CD4-positive, alpha-beta T cell treated with Interleukin-17A for 4 hours (primary cell): Measurements from ENCODE around the gene LCN1.
"Not testable (repeated sequence)": the region's sequence is repeated elsewhere in the genome, so short reads cannot be mapped to it uniquely, and the experiment has no call there.

Experiments
- DNase-seq: peaks from one replicate; pipeline ENCODE4 v3.0.0-alpha.2; 2020; ENCODE audit warnings: mixed read lengths

Gene LCN1

DNA sequence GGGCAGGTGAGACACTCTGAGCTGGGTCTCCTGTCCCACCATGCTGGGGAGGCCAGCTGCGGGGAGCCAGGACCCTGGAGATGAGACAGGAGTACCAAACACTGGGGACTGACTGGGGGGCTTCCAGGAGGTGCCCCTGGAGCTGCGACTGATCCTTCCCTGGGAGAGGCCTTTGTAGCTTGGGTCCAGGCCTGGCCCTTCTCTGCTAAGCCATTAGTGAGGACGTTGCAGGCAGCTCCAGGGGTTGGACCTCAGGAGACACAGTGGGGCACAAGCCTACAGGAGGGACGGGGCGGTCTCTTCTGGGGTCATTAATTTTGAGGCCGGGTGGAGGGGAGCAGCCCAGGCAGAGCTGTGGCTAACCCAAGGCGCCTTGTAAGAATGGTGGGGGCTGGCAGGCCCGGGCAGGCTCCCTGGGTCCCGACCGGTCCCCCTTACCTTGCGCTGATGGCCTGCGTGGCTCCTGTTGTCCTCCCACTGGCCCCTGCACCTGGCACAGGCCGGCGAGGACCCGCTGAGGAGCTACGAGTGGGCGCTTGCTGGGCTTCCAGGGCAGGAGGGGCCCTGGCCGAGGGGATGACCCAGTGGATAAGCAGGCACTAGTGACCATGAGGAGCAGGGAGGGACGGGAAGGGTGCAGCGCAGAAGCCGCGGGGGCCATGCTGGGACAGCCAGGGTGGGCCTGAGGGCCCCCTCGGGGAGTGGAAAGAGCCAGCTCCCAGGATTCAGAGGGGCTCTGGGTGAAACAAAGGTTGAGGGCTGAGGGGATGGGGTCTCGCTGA, 15.6 kb upstream of the LCN1 start:
- DNase-seq, result no peak

DNA sequence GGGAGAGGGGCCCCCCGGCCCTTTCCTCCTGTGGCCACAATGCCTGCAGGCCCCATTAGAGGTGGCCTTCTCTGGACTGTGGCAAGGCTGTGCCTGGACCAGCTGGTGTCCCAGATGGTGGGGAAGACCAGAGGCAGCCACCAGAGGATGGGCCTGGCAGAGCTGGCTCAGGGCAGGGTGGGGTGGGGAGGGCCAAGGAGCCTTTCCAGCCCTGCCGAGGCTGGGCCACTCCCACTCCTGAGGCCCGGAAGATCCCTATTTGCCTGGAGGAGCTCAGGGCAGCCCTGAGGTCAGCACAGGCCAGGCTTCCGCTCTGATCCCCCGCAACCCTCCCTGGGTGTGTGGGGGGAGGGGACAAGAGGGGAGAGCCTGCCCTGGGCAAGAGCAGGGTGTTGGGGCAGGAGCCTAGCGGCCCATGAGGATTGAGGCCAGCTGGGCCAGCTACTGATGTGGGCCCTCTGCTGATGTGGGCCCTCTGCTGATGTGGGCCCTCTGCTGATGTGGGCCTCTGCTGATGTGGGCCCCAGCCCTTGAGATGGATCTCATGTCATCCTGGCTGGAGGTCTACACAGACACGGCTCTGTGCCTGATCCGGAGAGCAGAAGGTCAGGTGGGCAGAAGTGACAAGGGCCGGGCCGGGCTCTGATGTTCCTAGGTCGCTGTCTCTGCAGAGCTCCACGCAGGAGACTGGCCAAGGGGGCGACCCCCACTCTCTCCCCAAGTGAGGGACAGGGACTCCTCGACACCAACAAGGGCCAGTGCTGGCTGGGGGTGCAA, 14.7 kb upstream of the LCN1 start:
- DNase-seq, result no peak

DNA sequence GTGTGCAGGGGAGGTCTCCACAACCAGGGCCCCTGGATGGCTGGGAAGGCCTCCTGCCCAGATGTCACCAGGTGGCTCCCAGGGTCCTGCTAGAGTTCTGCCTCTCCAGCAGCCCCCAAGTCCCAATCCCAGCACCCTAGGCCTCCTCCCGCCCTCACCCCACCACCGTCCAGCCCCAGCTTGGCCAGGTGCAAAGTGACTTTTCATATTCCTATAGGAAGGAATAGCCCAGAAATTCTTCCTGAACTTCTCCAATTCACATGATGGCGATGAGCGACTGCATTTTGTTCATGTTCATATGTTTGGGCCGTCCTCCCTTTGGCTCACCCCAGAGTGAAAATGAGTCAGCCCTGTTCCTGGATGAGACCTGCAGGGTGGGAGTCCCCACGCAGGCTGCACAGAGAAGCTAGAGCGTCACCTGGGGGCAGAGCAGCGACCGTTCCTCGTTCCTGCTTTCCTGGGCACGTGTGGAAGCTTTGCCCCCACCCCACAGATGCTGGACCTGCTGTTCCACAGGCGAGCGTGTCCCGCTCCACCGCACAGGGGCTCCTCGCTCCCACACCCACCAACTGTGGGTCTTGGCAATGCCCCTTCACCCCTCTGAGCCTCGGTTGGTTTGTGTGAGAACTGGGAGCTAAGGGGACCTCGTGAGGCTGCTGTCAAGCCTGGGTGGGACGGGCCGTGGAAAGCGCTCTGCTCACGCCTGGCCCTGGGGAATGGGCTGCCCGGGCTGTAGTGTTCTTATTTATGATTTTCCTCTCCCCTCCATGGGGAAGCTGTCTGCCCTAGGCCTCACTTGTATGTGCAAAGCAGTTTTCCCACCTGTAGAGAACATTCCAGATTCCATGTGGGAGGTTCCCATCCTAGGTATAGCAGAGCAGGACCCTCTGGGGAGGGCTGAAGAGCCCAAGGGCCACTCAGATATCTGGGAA, 13.9 kb upstream of the LCN1 start:
- DNase-seq, result no peak

DNA sequence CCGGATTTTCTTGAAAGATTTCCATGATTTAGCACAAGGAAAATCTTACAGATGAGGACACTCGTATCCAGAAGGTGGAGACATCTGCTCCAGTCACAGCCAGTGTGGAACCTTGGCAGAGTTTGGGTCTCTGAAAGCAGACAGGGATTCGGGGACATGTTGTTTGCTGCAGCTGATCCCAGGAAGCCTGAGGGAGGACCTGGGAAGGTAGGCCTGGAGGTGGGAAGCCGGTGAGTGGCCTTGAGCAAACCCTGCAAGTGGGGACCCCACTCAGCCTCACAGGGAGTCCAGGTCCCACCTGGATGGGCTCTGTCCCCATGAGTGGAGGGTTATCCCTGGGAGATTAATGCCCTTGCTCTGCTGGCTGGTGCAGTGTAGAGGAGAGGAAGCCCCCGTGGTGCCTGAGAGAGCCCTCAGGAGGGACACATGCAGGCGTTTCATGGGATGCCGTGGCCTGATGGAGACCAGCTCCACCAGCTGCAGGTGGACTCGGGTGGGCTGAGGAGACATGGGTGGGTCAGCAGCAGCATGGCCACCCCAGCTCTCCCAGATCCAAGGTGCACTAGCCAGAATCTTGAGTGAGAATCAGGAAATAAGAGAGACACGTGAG, 12.9 kb upstream of the LCN1 start:
- no peak for DNase-seq

DNA sequence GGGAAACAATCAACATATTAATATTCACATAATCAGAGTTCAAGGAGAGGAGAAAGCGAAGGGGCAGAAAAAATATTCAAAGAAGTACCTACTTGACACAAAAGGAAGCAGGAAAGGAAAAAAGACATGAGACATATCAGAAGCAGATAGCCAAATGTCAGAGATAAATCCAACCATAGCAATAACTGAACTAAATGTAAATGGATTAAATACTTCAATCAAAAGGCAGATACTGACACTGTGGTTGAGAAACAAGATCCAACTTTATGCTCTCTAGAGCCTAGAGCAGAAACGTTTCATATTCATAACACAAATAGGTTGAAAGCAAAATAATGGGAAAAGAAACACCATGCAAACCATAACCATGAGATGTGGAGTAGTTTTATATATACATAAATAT, 11.8 kb upstream of the LCN1 start:
- DNase-seq, result no peak

DNA sequence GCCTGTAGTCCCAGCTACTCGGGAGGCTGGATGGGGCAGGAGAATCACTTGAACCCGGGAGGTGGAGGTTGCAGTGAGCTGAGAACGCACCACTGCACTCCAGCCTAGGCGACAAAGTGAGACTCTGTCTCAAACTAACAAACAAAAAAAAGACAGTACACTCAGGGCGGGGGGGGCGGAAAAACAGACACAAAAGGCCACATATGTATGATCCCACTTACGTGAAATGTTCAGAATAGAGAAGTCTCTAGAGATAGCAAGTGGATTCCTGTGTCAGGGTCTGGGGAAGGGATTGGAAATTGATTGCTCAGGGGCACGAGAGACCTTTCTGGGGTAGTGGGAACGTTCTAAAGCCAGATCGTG, 9.0 kb upstream of the LCN1 start:
- no peak for DNase-seq

DNA sequence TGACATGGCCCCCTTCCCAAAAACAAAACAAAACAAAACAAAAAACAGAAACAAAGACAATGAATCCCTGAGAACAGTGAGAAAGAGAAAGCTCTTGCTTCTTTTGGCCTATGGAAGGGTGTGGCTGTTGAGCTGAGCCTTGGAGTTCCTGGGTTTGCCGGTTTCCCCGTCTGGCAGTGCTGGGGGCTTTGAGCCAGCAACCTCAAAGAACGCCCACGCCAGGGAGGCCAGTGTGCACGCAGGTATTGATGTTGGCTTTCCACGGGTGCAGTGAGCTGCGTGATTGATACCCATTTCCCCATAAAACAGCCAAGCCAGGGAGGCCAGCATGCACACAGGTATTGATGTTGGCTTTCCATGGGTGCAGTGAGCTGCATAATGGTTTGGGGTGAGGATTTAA, 8.3 kb upstream of the LCN1 start:
- no peak for DNase-seq

DNA sequence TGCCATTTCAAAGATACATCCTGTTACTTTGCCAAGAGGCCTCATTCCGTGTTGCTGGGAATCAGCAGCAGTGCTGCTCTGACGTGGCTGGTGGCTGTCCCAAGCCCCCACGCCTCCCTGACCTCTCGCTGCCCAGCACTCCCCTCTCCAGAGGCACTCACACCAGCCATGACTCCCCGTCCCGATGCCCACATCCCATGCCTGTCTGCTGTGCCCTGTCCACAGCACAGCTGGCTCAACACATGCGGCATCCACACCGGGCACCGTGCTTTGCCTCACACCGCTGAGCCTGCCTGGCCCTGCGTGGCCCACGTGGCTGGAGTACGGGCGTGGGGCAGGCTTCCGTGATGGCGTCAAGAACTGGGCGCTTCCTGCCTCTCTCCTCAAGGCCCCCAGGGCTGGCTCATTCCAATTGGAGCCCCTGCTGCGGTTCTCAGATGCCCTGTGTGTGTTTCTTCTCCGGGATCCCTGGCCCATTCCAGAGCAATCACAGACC, 7.8 kb upstream of the LCN1 start:
- DNase-seq, result no peak

DNA sequence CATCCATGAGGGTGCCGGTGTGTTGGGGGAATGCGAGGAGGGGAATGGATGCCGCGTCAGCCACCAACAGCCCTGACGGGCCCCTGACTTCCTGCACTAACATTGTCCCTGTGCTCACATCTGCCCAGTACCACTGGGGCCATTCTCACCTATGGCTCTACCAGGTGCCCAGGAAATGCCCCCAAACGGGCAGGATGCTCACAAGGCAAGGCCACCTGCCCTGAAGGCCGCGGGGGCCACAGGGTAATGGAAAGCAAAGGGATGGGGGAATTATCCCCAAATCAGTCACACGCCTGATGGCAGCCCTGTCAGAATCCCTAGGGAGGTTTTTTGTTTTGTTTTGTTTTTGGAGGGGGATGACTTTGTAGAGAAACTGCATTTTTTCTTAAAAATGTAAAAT, 7.3 kb upstream of the LCN1 start:
- not testable (repeated sequence) for DNase-seq

DNA sequence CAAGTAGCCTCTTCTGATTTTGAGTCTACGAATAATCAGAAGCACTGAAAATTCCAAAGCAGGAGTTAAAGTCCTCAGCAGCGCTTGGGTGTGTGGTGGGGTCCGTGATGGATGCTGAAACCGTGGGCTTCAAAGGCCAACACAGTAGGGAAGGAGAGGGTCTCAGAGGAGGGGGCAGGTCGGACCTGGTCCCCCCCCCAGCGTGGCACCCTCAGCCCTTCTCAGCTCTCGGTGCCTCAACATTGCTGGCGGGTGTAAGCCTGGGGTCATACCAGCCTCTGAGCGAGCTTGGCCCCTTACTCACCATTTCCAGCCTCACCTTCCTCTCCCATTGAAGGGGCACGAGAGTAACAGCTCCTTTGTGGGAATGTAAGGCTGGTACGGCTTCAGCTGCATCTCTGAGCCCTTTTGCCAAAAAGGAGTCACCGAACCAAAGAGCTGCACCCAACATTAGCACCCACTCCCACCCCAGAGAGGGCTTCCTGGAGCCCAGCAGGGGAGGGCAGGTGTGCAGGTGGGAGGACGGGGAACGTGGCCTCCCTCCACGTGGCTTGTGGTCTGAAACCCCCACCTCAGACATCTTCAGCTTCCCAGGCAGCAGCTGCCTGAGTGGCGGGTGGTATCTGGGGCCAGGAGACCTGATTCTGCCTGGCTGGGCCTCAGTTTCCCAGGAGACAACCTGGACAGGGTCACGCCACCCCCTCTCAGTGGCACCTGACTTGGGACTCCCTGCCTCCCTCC, 6.7 kb upstream of the LCN1 start:
- DNase-seq, result no peak

DNA sequence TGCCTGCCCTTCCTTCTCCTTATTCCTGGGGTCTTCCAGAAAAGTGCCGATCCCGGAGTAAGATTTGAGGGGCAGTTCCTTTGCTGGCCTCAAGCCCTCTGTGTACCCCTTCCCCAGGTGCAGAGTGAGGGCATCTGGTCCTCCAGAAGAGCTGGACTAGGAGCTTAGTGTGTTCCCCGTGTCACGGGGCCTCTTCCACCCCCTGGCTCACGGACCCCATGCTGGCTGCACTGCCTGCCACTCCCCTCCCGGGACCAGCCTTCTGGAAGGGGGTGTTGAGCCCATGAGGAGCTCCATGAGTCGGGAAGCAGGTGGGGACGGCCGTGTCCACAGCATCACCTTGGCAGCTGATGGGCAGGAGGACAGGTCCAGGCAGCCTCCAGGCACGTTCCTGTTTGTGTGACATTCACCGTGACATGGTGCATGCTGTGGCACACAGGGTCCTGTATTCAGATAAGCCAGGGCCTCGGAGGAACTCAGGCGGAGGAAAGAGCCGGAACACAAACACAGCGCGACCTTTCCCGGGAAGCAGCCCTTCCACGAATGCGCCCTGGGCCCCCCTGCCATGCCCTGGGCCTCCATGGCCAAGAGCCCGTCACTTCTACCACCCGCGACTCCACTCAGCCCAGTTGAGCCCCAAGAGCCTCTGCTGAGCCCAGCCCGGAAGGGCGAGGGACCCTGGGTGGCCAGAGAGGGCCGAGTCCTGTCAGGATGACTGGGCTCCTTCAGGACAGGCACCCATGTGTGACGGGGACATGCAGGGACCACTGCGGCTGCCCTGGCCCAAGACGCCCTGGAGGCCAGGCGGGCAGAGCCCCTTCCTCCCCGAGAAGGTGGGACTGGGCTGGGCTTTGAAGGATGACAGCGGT, 5.9 kb upstream of the LCN1 start:
- DNase-seq, result no peak

DNA sequence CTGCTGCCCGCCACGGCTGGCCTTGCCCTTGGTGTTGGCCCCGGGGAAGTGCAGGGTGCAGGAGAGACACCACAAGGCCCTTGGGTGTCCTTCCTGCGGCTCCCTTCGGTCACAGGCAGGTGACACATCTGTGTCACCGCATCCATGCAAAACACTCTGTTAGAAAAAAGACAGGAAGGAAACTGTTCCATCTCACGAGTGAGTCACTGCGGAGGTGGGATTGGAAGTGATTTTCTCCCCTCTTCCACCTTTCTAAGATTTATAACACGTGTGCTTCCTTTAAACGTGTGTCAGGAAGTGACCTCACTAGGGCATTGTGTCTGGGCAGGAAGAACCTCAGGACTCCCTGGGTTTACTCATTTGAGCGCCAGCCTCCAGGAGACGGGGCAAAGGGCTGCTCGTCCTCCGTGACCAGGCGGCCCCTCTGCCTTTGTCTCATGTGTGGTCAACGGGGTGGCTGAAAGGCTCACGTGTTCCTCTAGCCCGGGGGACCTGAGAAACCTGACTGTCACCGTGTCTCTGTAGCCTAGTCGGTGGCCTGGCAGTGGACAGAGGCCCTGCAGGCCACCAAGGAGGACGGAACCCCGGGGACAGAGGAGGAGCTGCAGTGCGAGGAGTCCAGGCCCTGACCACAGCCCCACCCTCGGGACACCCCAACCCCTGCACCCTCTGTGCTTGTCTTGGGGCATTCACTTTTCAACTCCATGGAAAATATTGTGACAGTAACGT, 4.9 kb upstream of the LCN1 start:
- no peak for DNase-seq

DNA sequence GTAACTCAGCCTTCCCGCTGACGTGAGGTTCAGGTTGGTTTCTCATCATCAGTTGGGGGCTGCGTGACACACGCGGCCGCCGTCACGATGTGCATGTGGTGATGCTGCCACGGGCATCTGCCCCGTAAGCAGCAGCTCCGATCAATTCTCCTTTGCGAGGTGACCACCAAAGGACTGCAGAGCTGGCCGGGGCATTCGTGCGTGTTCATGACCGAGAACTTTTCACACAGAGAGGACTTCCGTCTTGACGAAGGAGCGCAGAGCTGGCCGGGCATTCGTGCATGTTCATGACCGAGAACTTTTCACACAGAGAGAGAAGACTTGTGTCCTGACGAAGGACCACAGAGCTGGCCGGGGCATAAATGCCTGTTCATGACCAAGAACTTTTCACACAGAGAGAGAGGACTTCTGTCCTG, 3.8 kb upstream of the LCN1 start:
- DNase-seq, result no peak

DNA sequence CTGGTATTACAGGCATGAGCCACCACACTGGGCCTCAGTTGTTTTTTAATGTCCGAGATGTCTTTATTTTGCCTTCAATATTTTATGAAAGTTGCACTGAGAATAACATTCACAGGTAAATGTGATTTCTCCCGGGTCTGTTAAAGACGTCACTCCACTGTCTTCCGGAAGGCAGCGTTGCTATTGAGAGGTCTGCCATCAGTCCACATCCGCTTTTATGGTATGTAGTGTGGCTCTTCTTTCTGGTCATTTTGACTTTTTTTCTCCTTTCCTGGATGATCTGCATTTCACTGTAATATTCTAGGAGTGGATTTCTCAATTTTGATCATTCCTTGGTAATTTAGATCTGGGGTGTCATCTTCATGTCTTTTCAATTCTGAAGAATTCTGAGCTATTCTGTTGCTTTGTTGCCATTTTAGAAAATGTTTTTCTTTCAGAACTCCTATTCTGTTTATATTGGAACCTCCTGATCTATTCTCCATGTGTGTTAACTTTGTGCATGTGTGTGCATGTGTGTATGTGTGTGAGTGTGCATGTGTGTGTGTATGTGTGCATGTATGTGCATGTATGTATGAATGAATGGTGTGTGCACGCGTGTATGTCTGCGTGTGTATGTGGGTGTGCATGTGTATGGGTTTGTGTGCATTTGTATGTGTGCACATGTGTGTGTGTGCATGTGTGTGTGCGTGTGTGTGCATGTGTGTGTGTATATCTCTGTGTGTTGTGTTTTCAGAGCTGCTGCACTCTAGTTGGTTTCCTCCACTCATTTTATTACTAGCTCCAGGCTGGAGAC, 1.9 kb upstream of the LCN1 start:
- no peak for DNase-seq

DNA sequence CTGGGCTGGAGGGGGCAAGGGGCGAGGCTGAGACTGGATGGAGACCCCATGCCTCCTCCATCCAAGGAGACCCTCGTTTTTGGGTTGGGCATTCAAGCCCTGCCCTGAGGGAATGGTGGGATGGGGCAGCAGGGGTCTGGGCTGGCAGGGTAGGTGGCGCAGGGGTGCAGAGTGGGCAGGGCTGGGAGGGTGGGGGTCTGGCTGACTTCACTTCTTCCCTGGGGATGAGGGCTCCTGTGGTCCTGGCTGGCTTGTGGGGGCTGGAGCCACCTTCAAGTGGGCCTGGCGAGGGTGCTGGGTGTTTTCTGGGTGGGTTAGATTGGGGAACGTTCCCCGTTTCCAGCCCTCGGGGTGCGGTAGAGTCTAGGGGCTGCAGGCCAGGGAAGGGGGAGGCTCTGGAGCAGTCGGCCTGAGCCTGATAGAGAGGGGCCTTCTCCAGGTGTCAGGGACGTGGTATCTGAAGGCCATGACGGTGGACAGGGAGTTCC, 412 bp downstream of the LCN1 start:
- no peak for DNase-seq

DNA sequence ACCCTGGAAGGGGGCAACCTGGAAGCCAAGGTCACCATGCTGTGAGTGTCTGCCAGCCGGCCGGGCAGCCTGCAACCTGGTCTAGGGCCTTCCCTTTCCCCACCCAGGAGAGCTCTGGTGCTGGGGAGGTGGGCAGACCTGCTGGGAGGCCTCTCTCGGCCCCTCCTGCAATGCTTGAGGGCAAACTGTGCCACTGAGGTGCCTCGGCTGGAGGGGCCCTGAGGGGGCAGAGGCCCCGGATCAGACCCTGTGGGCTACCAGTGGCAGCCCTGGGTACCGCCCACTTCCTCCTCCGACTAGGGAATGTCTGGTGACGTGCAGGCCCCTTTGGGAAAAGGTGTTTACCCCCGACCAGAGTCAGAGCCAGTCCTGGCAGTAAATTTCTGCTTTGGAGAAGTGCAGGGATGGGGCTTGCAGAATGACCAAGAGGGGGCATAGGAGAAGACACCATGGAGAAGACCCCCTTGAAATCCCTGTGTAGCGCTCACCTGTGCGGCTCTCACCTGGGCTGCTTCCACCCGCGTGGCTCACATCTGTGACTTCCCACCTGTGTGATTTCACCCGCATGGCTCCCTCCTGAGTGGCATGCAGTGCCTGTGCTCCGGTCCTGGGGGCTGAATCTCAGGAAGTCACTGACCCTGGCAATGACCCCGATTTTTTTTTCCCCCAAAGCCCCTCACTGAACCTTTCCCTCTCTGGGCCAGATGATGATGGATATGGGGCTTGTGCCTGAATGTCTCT, 1.1 kb downstream of the LCN1 start:
- no peak for DNase-seq

DNA sequence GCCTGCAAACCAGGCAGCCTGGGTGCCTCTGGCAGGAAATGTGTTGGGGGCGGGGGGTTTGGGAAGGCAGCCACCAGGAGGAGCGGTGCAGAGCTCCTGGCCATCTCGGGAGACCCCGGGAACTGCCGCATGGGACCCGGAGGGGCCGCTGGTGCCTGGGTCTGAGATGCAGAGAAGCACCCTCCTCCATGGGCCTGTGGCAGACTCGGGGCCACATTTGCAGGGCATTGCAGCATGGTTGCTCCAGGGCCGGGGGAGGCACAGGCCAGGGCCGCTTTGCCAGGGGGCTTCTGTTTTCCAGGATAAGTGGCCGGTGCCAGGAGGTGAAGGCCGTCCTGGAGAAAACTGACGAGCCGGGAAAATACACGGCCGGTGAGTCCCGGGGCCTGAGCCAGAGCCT, 1.7 kb downstream of the LCN1 start:
- DNase-seq, result no peak

DNA sequence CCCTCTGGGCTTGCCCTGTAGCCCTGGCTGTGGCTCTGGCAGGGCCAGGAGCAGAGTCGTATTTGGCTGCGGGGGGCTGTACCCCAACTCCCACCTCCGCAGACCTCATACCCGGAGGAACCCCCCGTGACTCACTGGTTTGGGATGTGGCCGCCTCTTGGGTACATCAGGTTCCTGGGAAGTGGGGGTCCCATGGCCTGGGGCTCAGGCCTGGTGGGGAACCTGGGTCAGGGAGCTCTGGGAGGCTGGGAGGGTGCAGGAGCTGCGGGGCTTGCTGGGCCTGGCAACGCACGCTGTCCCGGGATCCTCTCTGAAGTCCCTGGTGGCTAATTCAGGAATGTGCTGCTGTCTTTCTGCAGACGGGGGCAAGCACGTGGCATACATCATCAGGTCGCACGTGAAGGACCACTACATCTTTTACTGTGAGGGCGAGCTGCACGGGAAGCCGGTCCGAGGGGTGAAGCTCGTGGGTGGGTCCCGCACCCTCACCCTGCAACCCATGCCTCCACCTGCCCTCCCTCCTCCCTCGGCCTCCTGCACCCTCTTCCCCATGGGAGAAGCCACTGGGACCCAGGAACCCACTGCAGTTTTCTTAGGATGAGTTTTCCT, 2.4 kb downstream of the LCN1 start:
- no peak for DNase-seq
